ENCODE results near the gene UBL3. TPM values are rescaled to one million over a fixed set of nuclear protein-coding genes. Genes with fewer than 3 reads are reported as not detected.
A peak's percentile ranks its signal among the peaks of the same experiment; 100 is the strongest.

Gene UBL3
- total RNA-seq, 1 experiment from 2014 or later = 19.0 TPM

GRCh38 chr13:29840585-29840984, 9.8 kb downstream of the UBL3 start:
- Histone ChIP-seq H2AFZ (ENCODE audit: low read length) (no peak overlapping the region), H3K9me3 (ENCODE audit: control insufficient read depth, low read depth, low read length) (no peaks in the 10 kb centered on the region), H3K9ac (ENCODE audit: extremely low read depth, insufficient read length, low read length) (no peak overlapping the region), H3K23ac (ENCODE audit: insufficient read length, low read depth, low read length) (no peak overlapping the region), H3K27me3 (ENCODE audit: insufficient read depth, low read length) (no peaks in the 10 kb centered on the region), H2BK5ac (ENCODE audit: insufficient read length, low read length) (no peak overlapping the region), H3K14ac (ENCODE audit: insufficient read depth, low read length) (no peak overlapping the region), H3K18ac (ENCODE audit: insufficient read length, low read depth, low read length) (no peak overlapping the region), H2BK15ac (ENCODE audit: low read depth, low read length) (no peak overlapping the region), H3K79me1 (ENCODE audit: insufficient read depth, low read depth, low read length, poor library complexity, severe bottlenecking) (peaks cover 3% of the 10 kb centered on the region), H4K8ac (replicated peaks; ENCODE audit: insufficient read length, low read depth, low read length) (no peak overlapping the region), H4K20me1 (ENCODE audit: control insufficient read depth, insufficient read depth, insufficient read length) (no peaks in the 10 kb centered on the region), H3K56ac (ENCODE audit: insufficient read length, low read depth, low read length) (no peak overlapping the region), H3K4ac (ENCODE audit: low read depth, low read length) (no peak overlapping the region), H2BK120ac (ENCODE audit: low read depth, low read length, poor library complexity, severe bottlenecking) (no peak overlapping the region), H3K23me2 (ENCODE audit: insufficient read length, low read depth, low read length, poor library complexity, severe bottlenecking) (no peaks in the 10 kb centered on the region), H3K4me1 (ENCODE audit: insufficient read depth, low read length) (no peaks in the 10 kb centered on the region; the same call in 1 of the 2 replicates), H3T11ph (ENCODE audit: low read length) (no peak overlapping the region), H2BK12ac (ENCODE audit: insufficient read length, low read depth, low read length) (no peak overlapping the region), H4K91ac (ENCODE audit: insufficient read length, low read depth, low read length) (no peak overlapping the region), H3K4me2 (ENCODE audit: insufficient read depth, insufficient read length, low read length) (no peak overlapping the region), H2BK20ac (ENCODE audit: low read depth, low read length, poor library complexity, severe bottlenecking) (no peak overlapping the region), H2AK5ac (ENCODE audit: insufficient read length, low read length) (no peak overlapping the region), H3K27ac (ENCODE audit: insufficient read length, low read depth, low read length) (no peak overlapping the region), H4K5ac (ENCODE audit: insufficient read length, low read depth, low read length) (no peak overlapping the region), H3K79me2 (ENCODE audit: insufficient read depth, low read length) (peaks cover 9% of the 10 kb centered on the region; the same call in 1 of the 2 replicates)
- Mint-ChIP-seq H3K27ac (peak overlapping the region in 1 of 3 experiments; percentile 14; a peak in 3 of 7 replicates), H3K4me3 (peak overlapping the region in 1 of 2 experiments; percentile 16; a peak in 1 of 5 replicates), H3K9me3 (peaks cover 0 to 3% of the 10 kb centered on the region in 2 experiments; a peak in 1 of 5 replicates), H3K27me3 (ENCODE audit: low read depth) (no peaks in the 10 kb centered on the region), H3K4me1 (peaks cover 61 to 68% of the 10 kb centered on the region in 2 experiments), H3K36me3 (ENCODE audit: insufficient read depth in 1 of 3, low read depth in 3 of 3) (peaks cover 0 to 6% (median 5%) of the 10 kb centered on the region in 3 experiments; a peak in 4 of 7 replicates)
- TF ChIP-seq CTCF (conservative IDR thresholded peaks at IDR 0.05) = no peak
- WGBS (ENCODE audit: extremely low coverage, insufficient read length, low lambda C conversion rate) = no CpG with 5 or more reads among the region's 3 CpGs
- DNase-seq = no peak
